MM.1S (cell line): ENCODE results near the gene FAM20C.

Experiments
- DNase-seq: peaks from one replicate; pipeline ENCODE4 v3.0.0-alpha.2; 2015
- H2AFZ ChIP-seq: fragments of 300-600 bp; sonication (generic); 2 replicates; pipeline ENCODE4 v1.6.0; 2016; ENCODE audit warnings: antibody characterized with exemption, low read length
- H3F3A ChIP-seq: fragments of 300-600 bp; sonication (generic); 2 replicates; pipeline ENCODE4 v1.6.1; 2016; ENCODE audit warnings: mild to moderate bottlenecking, antibody characterized with exemption, low read length, moderate library complexity, mixed read lengths; ENCODE audit not compliant: insufficient read depth
- H3K27ac ChIP-seq: fragments of 300-600 bp; sonication (generic); 2 replicates; pipeline ENCODE4 v1.5.1; 2016; ENCODE audit warnings: mild to moderate bottlenecking, low read length
- H3K27me3 ChIP-seq: fragments of 300-600 bp; sonication (generic); replicated peaks from 2 replicates; pipeline ENCODE4 v1.6.0; 2016; ENCODE audit warnings: low read length; ENCODE audit not compliant: insufficient read depth
- H3K36me3 ChIP-seq: fragments of 300-600 bp; sonication (generic); replicated peaks from 2 replicates; pipeline ENCODE4 v1.6.1; 2016; ENCODE audit warnings: mild to moderate bottlenecking, low read length, mixed read lengths; ENCODE audit not compliant: insufficient read depth
- H3K4me1 ChIP-seq: fragments of 300-600 bp; sonication (generic); 2 replicates; pipeline ENCODE4 v1.6.1; 2016; ENCODE audit warnings: low read length, mixed read lengths
- H3K4me2 ChIP-seq: fragments of 300-600 bp; sonication (generic); 2 replicates; pipeline ENCODE4 v1.6.0; 2016; ENCODE audit warnings: low read depth, low read length
- H3K4me3 ChIP-seq: fragments of 300-600 bp; sonication (generic); 2 replicates; pipeline ENCODE4 v1.5.1; 2016; ENCODE audit warnings: low read length, mixed read lengths
- H3K79me2 ChIP-seq: fragments of 300-600 bp; sonication (generic); 2 replicates; pipeline ENCODE4 v1.6.1; 2016; ENCODE audit warnings: mixed run types, low read length, mixed read lengths
- H3K9ac ChIP-seq: fragments of 300-600 bp; sonication (generic); 2 replicates; pipeline ENCODE4 v1.6.1; 2016; ENCODE audit warnings: low read length, mixed read lengths
- H3K9me2 ChIP-seq: fragments of 300-600 bp; sonication (generic); replicated peaks from 2 replicates; pipeline ENCODE4 v1.6.1; 2016; ENCODE audit warnings: mild to moderate bottlenecking, low read length, mixed read lengths; ENCODE audit not compliant: insufficient read depth
- H3K9me3 ChIP-seq: fragments of 300-600 bp; sonication (generic); replicated peaks from 2 replicates; pipeline ENCODE4 v1.6.1; 2016; ENCODE audit warnings: mild to moderate bottlenecking, low read length, mixed read lengths; ENCODE audit not compliant: insufficient read depth
- H4K20me1 ChIP-seq: fragments of 300-600 bp; sonication (generic); 2 replicates; pipeline ENCODE4 v1.6.1; 2016; ENCODE audit warnings: mild to moderate bottlenecking, low read length, moderate library complexity, mixed read lengths; ENCODE audit not compliant: insufficient read depth
- EZH2 ChIP-seq: fragments of 300-600 bp; sonication (generic); optimal IDR thresholded peaks from 2 replicates; pipeline ENCODE3; 2017; ENCODE audit warnings: low read depth, mild to moderate bottlenecking, antibody characterized with exemption, low read length, mixed read lengths
- EZH2phosphoT487 ChIP-seq: fragments of 300-600 bp; sonication (generic); IDR thresholded peaks from 2 replicates; pipeline ENCODE4 v1.6.1; 2018; ENCODE audit warnings: antibody characterized with exemption, low read length
- TF ChIP-seq, protein P1 (sequence below): fragments of 300-600 bp; sonication (generic); IDR thresholded peaks from 2 replicates; pipeline ENCODE4 v1.5.1; 2016; ENCODE audit warnings: antibody characterized with exemption, low read length, mixed read lengths

Gene FAM20C

DNA sequence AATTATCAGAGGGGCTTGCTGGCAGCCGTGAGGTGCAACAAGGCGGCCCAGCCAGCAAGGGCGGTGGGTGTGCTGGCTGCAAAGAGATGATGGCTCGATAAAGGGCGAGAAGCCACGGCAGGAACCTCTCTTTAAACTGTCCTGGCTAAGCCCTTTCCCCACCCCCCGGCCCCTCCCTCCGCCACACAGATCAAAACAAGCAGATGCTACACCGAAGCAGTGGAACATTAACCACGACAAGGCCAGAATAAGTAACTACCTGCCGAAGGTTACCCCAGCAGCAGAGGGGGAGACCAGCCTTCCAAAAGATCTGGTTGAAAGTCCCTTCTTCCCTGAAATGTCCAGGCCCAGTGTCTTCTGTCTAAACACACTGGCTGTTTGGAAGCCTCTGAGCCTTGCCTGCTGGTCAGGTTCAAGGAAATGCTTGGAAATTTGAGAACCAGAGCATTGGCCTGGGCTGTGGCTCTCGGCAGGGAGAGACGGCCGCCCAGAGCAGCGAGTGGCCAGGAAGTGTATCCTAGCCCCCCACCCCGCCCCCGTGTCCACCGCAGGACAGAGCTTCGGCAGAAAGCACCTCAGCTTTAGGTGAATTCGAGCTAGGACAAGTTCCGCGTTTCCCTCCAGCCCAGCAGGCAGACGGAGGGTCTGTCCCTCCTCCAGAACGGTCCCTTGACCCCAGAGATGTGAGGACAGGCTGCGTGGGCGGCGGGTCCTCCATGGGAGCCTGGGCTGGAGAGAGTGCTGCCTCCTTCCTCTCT lies 2.1 kb downstream of the FAM20C start:
- H3K9me3 ChIP-seq: no peaks in the 10 kb centered on the region
- H3K36me3 ChIP-seq: no peaks in the 10 kb centered on the region
- H4K20me1 ChIP-seq: no peaks in the 10 kb centered on the region
- TF ChIP-seq EZH2 (no peak), EZH2phosphoT487 (no peak)
- TF ChIP-seq, protein P1, sequence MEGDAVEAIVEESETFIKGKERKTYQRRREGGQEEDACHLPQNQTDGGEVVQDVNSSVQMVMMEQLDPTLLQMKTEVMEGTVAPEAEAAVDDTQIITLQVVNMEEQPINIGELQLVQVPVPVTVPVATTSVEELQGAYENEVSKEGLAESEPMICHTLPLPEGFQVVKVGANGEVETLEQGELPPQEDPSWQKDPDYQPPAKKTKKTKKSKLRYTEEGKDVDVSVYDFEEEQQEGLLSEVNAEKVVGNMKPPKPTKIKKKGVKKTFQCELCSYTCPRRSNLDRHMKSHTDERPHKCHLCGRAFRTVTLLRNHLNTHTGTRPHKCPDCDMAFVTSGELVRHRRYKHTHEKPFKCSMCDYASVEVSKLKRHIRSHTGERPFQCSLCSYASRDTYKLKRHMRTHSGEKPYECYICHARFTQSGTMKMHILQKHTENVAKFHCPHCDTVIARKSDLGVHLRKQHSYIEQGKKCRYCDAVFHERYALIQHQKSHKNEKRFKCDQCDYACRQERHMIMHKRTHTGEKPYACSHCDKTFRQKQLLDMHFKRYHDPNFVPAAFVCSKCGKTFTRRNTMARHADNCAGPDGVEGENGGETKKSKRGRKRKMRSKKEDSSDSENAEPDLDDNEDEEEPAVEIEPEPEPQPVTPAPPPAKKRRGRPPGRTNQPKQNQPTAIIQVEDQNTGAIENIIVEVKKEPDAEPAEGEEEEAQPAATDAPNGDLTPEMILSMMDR: no peak
- H3K27ac ChIP-seq: no peak overlapping the region
- no peaks in the 10 kb centered on the region for H3K79me2 ChIP-seq
- H3K9me2 ChIP-seq: no peaks in the 10 kb centered on the region
- H2AFZ ChIP-seq: no peak overlapping the region
- no peaks in the 10 kb centered on the region for H3K4me1 ChIP-seq
- H3K9ac ChIP-seq: no peak overlapping the region
- H3K4me3 ChIP-seq: no peak overlapping the region
- H3K4me2 ChIP-seq: no peak overlapping the region
- DNase-seq: no peak
- no peaks in the 10 kb centered on the region for H3F3A ChIP-seq
- no peaks in the 10 kb centered on the region for H3K27me3 ChIP-seq

DNA sequence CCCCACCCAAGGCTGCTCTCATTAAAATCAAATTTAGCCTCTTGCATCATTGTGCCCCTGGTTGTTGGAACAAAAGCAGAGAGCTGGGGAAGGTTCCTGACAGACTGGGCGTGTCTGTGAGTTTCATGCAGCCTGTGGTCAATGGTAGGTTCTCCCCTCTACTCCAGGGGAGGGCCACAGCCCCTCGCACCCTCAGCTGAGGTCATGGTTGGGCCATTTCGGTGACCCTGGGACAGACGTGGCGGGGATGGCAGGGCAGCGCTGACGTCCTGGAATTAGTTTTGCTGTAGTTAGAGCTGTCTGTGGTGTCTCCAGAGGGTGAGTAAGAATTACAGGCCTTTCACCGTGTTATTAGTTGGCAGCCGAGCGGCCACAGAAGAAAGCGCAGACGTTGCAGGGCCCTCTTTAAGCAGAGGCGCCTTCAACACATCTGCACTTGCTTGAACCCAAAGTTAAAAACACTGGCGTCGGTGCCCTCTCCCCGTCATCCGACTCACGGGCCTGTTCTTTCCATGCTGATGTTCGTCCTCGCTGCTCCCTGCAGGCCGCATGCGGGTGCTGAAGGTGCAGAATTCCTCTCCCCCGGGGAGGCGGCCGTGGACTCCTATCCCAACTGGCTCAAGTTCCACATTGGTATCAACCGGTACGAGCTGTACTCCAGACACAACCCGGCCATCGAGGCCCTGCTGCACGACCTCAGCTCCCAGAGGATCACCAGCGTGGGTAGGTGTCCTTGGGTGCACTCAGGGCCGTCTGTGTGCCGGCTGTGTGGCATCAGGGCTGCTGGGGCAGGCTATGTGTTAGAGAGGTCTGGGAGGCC lies 2.8 kb downstream of the FAM20C start:
- H2AFZ ChIP-seq: no peak overlapping the region
- H3F3A ChIP-seq: no peaks in the 10 kb centered on the region
- TF ChIP-seq, protein P1: no peak
- TF ChIP-seq EZH2 (no peak), EZH2phosphoT487 (no peak)
- H3K27me3 ChIP-seq: no peaks in the 10 kb centered on the region
- no peak overlapping the region for H3K4me3 ChIP-seq
- no peak overlapping the region for H3K9ac ChIP-seq
- H3K36me3 ChIP-seq: no peaks in the 10 kb centered on the region
- H3K4me2 ChIP-seq: no peak overlapping the region
- H3K79me2 ChIP-seq: no peaks in the 10 kb centered on the region
- no peak overlapping the region for H3K27ac ChIP-seq
- no peaks in the 10 kb centered on the region for H3K9me2 ChIP-seq
- H3K9me3 ChIP-seq: no peaks in the 10 kb centered on the region
- no peaks in the 10 kb centered on the region for H3K4me1 ChIP-seq
- no peak for DNase-seq
- no peaks in the 10 kb centered on the region for H4K20me1 ChIP-seq

DNA sequence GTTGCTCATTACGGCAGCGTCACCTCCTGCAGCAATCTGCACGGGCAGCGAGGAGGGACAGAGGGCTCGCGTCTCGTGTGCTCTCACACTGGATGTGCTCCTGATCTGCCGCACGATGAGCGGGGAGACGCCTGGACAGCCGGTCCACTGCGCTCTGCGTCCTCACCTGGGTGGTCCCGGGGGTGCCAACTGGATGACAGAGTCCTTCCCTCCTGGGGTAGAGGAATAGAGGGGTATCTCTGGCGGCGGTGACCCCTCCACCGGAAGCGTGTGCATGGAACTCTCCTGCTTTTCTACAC lies 3.4 kb downstream of the FAM20C start:
- H4K20me1 ChIP-seq: no peaks in the 10 kb centered on the region
- no peak overlapping the region for H3K9ac ChIP-seq
- H3K27me3 ChIP-seq: no peaks in the 10 kb centered on the region
- H3K9me2 ChIP-seq: no peaks in the 10 kb centered on the region
- no peak overlapping the region for H3K4me2 ChIP-seq
- no peaks in the 10 kb centered on the region for H3K9me3 ChIP-seq
- no peaks in the 10 kb centered on the region for H3F3A ChIP-seq
- no peaks in the 10 kb centered on the region for H3K79me2 ChIP-seq
- no peak overlapping the region for H3K4me3 ChIP-seq
- DNase-seq: no peak
- H3K4me1 ChIP-seq: no peaks in the 10 kb centered on the region
- no peaks in the 10 kb centered on the region for H3K36me3 ChIP-seq
- TF ChIP-seq EZH2 (no peak), EZH2phosphoT487 (no peak)
- TF ChIP-seq, protein P1: no peak
- no peak overlapping the region for H2AFZ ChIP-seq
- no peak overlapping the region for H3K27ac ChIP-seq
